ENCODE measurements around the gene TMEM200A. TPM values are rescaled to one million over a fixed set of nuclear protein-coding genes. Genes with fewer than 3 reads are reported as not detected.

TMEM200A gene
- total RNA-seq, 2 experiments from 2014 or later, result 0.20 TPM

- TF ChIP-seq CTCF (IDR thresholded peaks at IDR 0.05), result no peak
- POLR2A ChIA-PET, result interaction anchor here (1.2 kb wide), 1 partner anchor 30 kb away, joined by 4 read pairs; no protein-coding TSS in a partner anchor
These were observed 2.8 kb downstream of the TMEM200A start for GRCh38 chr6:130368576-130368975.

GRCh38 chr6:130369831-130370230, 4.0 kb downstream of the TMEM200A start:
- ChIA-PET POLR2A (no interaction called here), CTCF (no interaction called here)
- peaks cover 10% of the 10 kb centered on the region for H3K27me3 Mint-ChIP-seq
- H3K27ac Mint-ChIP-seq, result no peak overlapping the region
- no peaks in the 10 kb centered on the region for H3K36me3 Mint-ChIP-seq (ENCODE audit: low read depth)
- intact Hi-C loops (cut with micrococcal nuclease), result no loop called here
- TF ChIP-seq CTCF (IDR thresholded peaks at IDR 0.05), result no peak
- H3K4me3 Mint-ChIP-seq, result no peak overlapping the region
- H3K9me3 Mint-ChIP-seq, result no peaks in the 10 kb centered on the region
- DNase-seq (no peak), ATAC-seq (no peak)
- H3K4me1 Mint-ChIP-seq (ENCODE audit: low read depth), result peaks cover 10% of the 10 kb centered on the region

More at GRCh38 chr6:130368576-130368975, 2.8 kb downstream of the TMEM200A start:
- ATAC-seq (no peak), DNase-seq (no peak)
- CTCF ChIA-PET, result interaction anchor here (0.9 to 1.4 kb wide), 6 partner anchors 12 to 329 kb away, joined by 3 to 5 read pairs (median 4); no protein-coding TSS in a partner anchor
- Mint-ChIP-seq H3K36me3 (ENCODE audit: low read depth) (no peaks in the 10 kb centered on the region), H3K4me3 (no peak overlapping the region), H3K27me3 (peaks cover 15% of the 10 kb centered on the region), H3K27ac (no peak overlapping the region), H3K9me3 (no peaks in the 10 kb centered on the region), H3K4me1 (ENCODE audit: low read depth) (peaks cover 17% of the 10 kb centered on the region)
- intact Hi-C loops (cut with micrococcal nuclease), result no loop called here

GRCh38 chr6:130371921-130372420, 6.2 kb downstream of the TMEM200A start:
- POLR2A ChIA-PET, result no interaction called here
- no peak for TF ChIP-seq CTCF (IDR thresholded peaks at IDR 0.05)
- DNase-seq (no peak), ATAC-seq (no peak)
- intact Hi-C loops (cut with micrococcal nuclease), result no loop called here
- Mint-ChIP-seq H3K4me3 (no peak overlapping the region), H3K4me1 (ENCODE audit: low read depth) (peaks cover under 1% of the 10 kb centered on the region), H3K27ac (no peak overlapping the region), H3K9me3 (no peaks in the 10 kb centered on the region), H3K36me3 (ENCODE audit: low read depth) (no peaks in the 10 kb centered on the region), H3K27me3 (peaks cover 4% of the 10 kb centered on the region)
- CTCF ChIA-PET, result interaction anchor here (1.4 to 1.9 kb wide), 2 partner anchors 10 to 326 kb away, joined by 3 to 6 read pairs; no protein-coding TSS in a partner anchor

GRCh38 chr6:130372786-130373185, 7.0 kb downstream of the TMEM200A start:
- TF ChIP-seq CTCF (IDR thresholded peaks at IDR 0.05), result no peak
- Mint-ChIP-seq H3K9me3 (no peaks in the 10 kb centered on the region), H3K4me3 (no peak overlapping the region), H3K27ac (no peak overlapping the region), H3K36me3 (ENCODE audit: low read depth) (no peaks in the 10 kb centered on the region), H3K4me1 (ENCODE audit: low read depth) (no peaks in the 10 kb centered on the region), H3K27me3 (peaks cover 3% of the 10 kb centered on the region)
- intact Hi-C loops (cut with micrococcal nuclease), result no loop called here
- ATAC-seq (no peak), DNase-seq (no peak)
- ChIA-PET CTCF (interaction anchor here (1.0 to 1.9 kb wide), 2 partner anchors 9 to 325 kb away, joined by 3 to 6 read pairs; no protein-coding TSS in a partner anchor), POLR2A (no interaction called here)

GRCh38 chr6:130373992-130374391, 8.2 kb downstream of the TMEM200A start:
- Mint-ChIP-seq H3K27me3 (no peaks in the 10 kb centered on the region), H3K4me3 (no peak overlapping the region), H3K4me1 (ENCODE audit: low read depth) (no peaks in the 10 kb centered on the region), H3K36me3 (ENCODE audit: low read depth) (no peaks in the 10 kb centered on the region), H3K27ac (no peak overlapping the region), H3K9me3 (no peaks in the 10 kb centered on the region)
- DNase-seq (no peak), ATAC-seq (no peak)
- TF ChIP-seq CTCF (IDR thresholded peaks at IDR 0.05), result no peak
- POLR2A ChIA-PET, result no interaction called here
- CTCF ChIA-PET, result interaction anchor here (0.7 kb wide), 1 partner anchor 8 kb away, joined by 3 read pairs; the partner anchor contains the start of gene TMEM200A
- intact Hi-C loops (cut with micrococcal nuclease), result no loop called here

All from activated CD8-positive, alpha-beta T cell treated with anti-CD3 and anti-CD28 coated beads for 36 hours (primary cell).